Lower lobe of right lung (tissue), 2 donors: ENCODE measurements around the gene SCGB1A1. TPM values are rescaled to one million over a fixed set of nuclear protein-coding genes. Genes with fewer than 3 reads are reported as not detected.

Source experiments
- ATAC-seq, 2 donors: fragments of 200-7000 bp; cut with Tn5 transposase; one replicate each; pipeline ENCODE4 v1.9.1; 2020 to 2022; ENCODE audit warnings: mild to moderate bottlenecking in 2 of 2, moderate library complexity in 2 of 2
- DNase-seq: peaks from one replicate; pipeline ENCODE4 v3.0.0-alpha.2; 2020
- H3K27ac ChIP-seq: fragments of 200-600 bp; one replicate; pipeline ENCODE4 v1.8.0; 2022
- H3K27me3 ChIP-seq: fragments of 200-600 bp; one replicate; pipeline ENCODE4 v1.8.0; 2022; ENCODE audit warnings: low read depth
- H3K36me3 ChIP-seq: fragments of 200-600 bp; one replicate; pipeline ENCODE4 v1.8.0; 2022; ENCODE audit warnings: mild to moderate bottlenecking
- H3K4me1 ChIP-seq: fragments of 200-600 bp; one replicate; pipeline ENCODE4 v1.8.0; 2022
- H3K4me3 ChIP-seq: fragments of 200-600 bp; one replicate; pipeline ENCODE4 v1.8.0; 2022; ENCODE audit warnings: mild to moderate bottlenecking
- H3K9me3 ChIP-seq: fragments of 200-600 bp; one replicate; pipeline ENCODE4 v1.8.0; 2022
- CTCF ChIP-seq: fragments of 200-600 bp; IDR thresholded peaks from one replicate; pipeline ENCODE4 v1.8.0; 2022; ENCODE audit warnings: antibody characterized with exemption, mild to moderate bottlenecking
- intact Hi-C: fragments of 100-400 bp; cut with DNase I; formaldehyde crosslinking; loops from one replicate; pipeline ENCODE4 v1.11.0; 2022
- total RNA-seq: library from RNA; stranded (reverse); fragmentation: NEBNext Ultra II Directional; extraction: Animal tissue kit (Norgen Biotek cat#: 25700); gene quantifications from one replicate; pipeline ENCODE4 v1.2.1, GENCODE V29; 2021
- donor health status: DM: no; HTN: yes; CAD: no; lungs with severe emphysema.

SCGB1A1 gene
- total RNA-seq, 1 donor from 2014 or later: 3,364 TPM

- H3K4me3 ChIP-seq: no peak overlapping the region
- no peak for DNase-seq
- no peaks in the 10 kb centered on the region for H3K4me1 ChIP-seq
- TF ChIP-seq CTCF: no peak
- no peaks in the 10 kb centered on the region for H3K27me3 ChIP-seq
- no peak overlapping the region for H3K27ac ChIP-seq
- ATAC-seq: peak in 1 of 2 donors; percentile 44
- H3K9me3 ChIP-seq: no peaks in the 10 kb centered on the region
- H3K36me3 ChIP-seq: no peaks in the 10 kb centered on the region
- intact Hi-C loops: no loop called here
These were observed 39.6 kb downstream of the SCGB1A1 start for GRCh38 chr11:62458212-62459002.

GRCh38 chr11:62459080-62459479, 40.2 kb downstream of the SCGB1A1 start:
- H3K4me1 ChIP-seq: no peaks in the 10 kb centered on the region
- TF ChIP-seq CTCF: no peak
- no peak overlapping the region for H3K4me3 ChIP-seq
- no peaks in the 10 kb centered on the region for H3K36me3 ChIP-seq
- H3K9me3 ChIP-seq: no peaks in the 10 kb centered on the region
- no peak for DNase-seq
- no peak overlapping the region for H3K27ac ChIP-seq
- H3K27me3 ChIP-seq: no peaks in the 10 kb centered on the region
- ATAC-seq: no peak
- intact Hi-C loops: no loop called here

GRCh38 chr11:62461740-62462507, 43.1 kb downstream of the SCGB1A1 start:
- Histone ChIP-seq H3K36me3 (no peaks in the 10 kb centered on the region), H3K4me1 (no peaks in the 10 kb centered on the region), H3K4me3 (no peak overlapping the region), H3K27me3 (no peaks in the 10 kb centered on the region), H3K27ac (no peak overlapping the region), H3K9me3 (no peaks in the 10 kb centered on the region)
- no peak for DNase-seq
- intact Hi-C loops: no loop called here
- no peak for ATAC-seq
- TF ChIP-seq CTCF: no peak

- DNase-seq (no peak), ATAC-seq (no peak)
- TF ChIP-seq CTCF: no peak
- Histone ChIP-seq H3K27ac (no peak overlapping the region), H3K36me3 (no peaks in the 10 kb centered on the region), H3K4me3 (no peak overlapping the region), H3K9me3 (no peaks in the 10 kb centered on the region), H3K27me3 (no peaks in the 10 kb centered on the region), H3K4me1 (no peaks in the 10 kb centered on the region)
- intact Hi-C loops: no loop called here
These were observed 43.7 kb downstream of the SCGB1A1 start for GRCh38 chr11:62462508-62462892.

GRCh38 chr11:62463121-62463542, 44.3 kb downstream of the SCGB1A1 start:
- Histone ChIP-seq H3K4me3 (no peak overlapping the region), H3K9me3 (no peaks in the 10 kb centered on the region), H3K27me3 (no peaks in the 10 kb centered on the region), H3K36me3 (no peaks in the 10 kb centered on the region), H3K27ac (no peak overlapping the region), H3K4me1 (no peaks in the 10 kb centered on the region)
- DNase-seq: no peak
- no peak for TF ChIP-seq CTCF
- intact Hi-C loops: no loop called here
- no peak for ATAC-seq
